Keratinocyte (primary cell): Measurements from ENCODE around the gene GLS. TPM values are rescaled to one million over a fixed set of nuclear protein-coding genes. Genes with fewer than 3 reads are reported as not detected.

Experiments
- DNase-seq: peaks from one replicate; pipeline ENCODE4 v3.0.0-alpha.2; 2011; ENCODE audit warnings: low read depth, missing footprints, low spot score
- FAIRE-seq: peaks from 2 replicates; lab custom pipeline; 2011; peaks lifted over from hg19 to GRCh38; lab: Jason Lieb, UNC
- H2AFZ ChIP-seq: 2 replicates; pipeline ENCODE4 v1.6.0; 2012; ENCODE audit warnings: low read length, control low read depth, inconsistent platforms; ENCODE audit not compliant: control insufficient read depth
- H3K27ac ChIP-seq: 2 replicates; pipeline ENCODE4 v1.5.1; 2011; ENCODE audit warnings: low read length; ENCODE audit not compliant: control insufficient read depth, insufficient read depth
- H3K27me3 ChIP-seq: 3 replicates; pipeline ENCODE4 v1.6.0; 2011; ENCODE audit warnings: low read length; ENCODE audit not compliant: control insufficient read depth, insufficient read depth; ENCODE audit errors: extremely low read depth
- H3K36me3 ChIP-seq, 2 experiments: 2 replicates in 1 of 2; 3 replicates in 1 of 2; pipeline ENCODE4 v1.5.1; 2011; ENCODE audit warnings: low read length in 2 of 2, mild to moderate bottlenecking in 1 of 2; ENCODE audit not compliant: control insufficient read depth in 2 of 2, insufficient read depth in 2 of 2; ENCODE audit errors: extremely low read depth in 1 of 2
- H3K4me1 ChIP-seq: 3 replicates; pipeline ENCODE4 v1.5.1; 2011; ENCODE audit warnings: low read length; ENCODE audit not compliant: control insufficient read depth, insufficient read depth; ENCODE audit errors: extremely low read depth
- H3K4me2 ChIP-seq: 3 replicates; pipeline ENCODE4 v1.6.0; 2011; ENCODE audit warnings: low read depth, low read length; ENCODE audit not compliant: control insufficient read depth, insufficient read depth; ENCODE audit errors: extremely low read depth
- H3K4me3 ChIP-seq, 3 experiments: fragments of 200-600 bp in 1 of 3; sonication (generic) in 1 of 3; 2 replicates in 2 of 3; 3 replicates in 1 of 3; pipeline ENCODE4 v1.5.1; 2011 to 2016; ENCODE audit warnings: low read length in 3 of 3, mild to moderate bottlenecking in 3 of 3, control low read depth in 2 of 3, inconsistent platforms in 1 of 3, low read depth in 1 of 3, mixed read lengths in 1 of 3, mixed run types in 1 of 3, moderate library complexity in 1 of 3; ENCODE audit not compliant: control insufficient read depth in 2 of 3, insufficient read depth in 2 of 3; ENCODE audit errors: extremely low read depth in 1 of 3
- H3K79me2 ChIP-seq: 2 replicates; pipeline ENCODE4 v1.6.0; 2012; ENCODE audit warnings: low read length; ENCODE audit not compliant: control insufficient read depth, insufficient read depth
- H3K9ac ChIP-seq: 3 replicates; pipeline ENCODE4 v1.6.0; 2011; ENCODE audit warnings: low read length; ENCODE audit not compliant: control insufficient read depth, insufficient read depth; ENCODE audit errors: extremely low read depth
- H3K9me1 ChIP-seq: 3 replicates; pipeline ENCODE4 v1.6.0; 2011; ENCODE audit warnings: low read length; ENCODE audit not compliant: control insufficient read depth, insufficient read depth; ENCODE audit errors: extremely low read depth
- H3K9me3 ChIP-seq: 2 replicates; pipeline ENCODE4 v1.5.1; 2012; ENCODE audit warnings: low read depth, low read length; ENCODE audit not compliant: control insufficient read depth
- H4K20me1 ChIP-seq: 3 replicates; pipeline ENCODE4 v1.6.0; 2011; ENCODE audit warnings: low read length; ENCODE audit not compliant: control insufficient read depth, insufficient read depth; ENCODE audit errors: extremely low read depth
- CTCF ChIP-seq, 3 experiments: IDR thresholded peaks in 1 of 3; conservative IDR thresholded peaks in 1 of 3; optimal IDR thresholded peaks in 1 of 3; 2 replicates in 2 of 3; 3 replicates in 1 of 3; pipeline versions ENCODE3 to v1.5.1; 2011; ENCODE audit warnings: low read length in 3 of 3, mild to moderate bottlenecking in 3 of 3, moderate library complexity in 2 of 3, control low read depth in 1 of 3, inconsistent platforms in 1 of 3; ENCODE audit not compliant: insufficient read depth in 2 of 3; ENCODE audit errors: extremely low read depth in 1 of 3
- EZH2 ChIP-seq: IDR thresholded peaks from one replicate; pipeline ENCODE4 v1.6.1; 2012; ENCODE audit warnings: inconsistent platforms, mild to moderate bottlenecking, low read length, moderate library complexity
- dilution Hi-C: fragments of 300-500 bp; cut with MboI; formaldehyde crosslinking; loops from one replicate; pipeline ENCODE4 v1.7.0; 2020; ENCODE audit warnings: low sequenced_read_pairs; ENCODE audit not compliant: extremely low pct_ligation_motif_present
- polyA plus RNA-seq, 5 experiments: library from polyadenylated mRNA; depleted of rRNA in 3 of 5; stranded (reverse) in 3 of 5; stranded (forward) in 1 of 5; unstranded in 1 of 5; fragments of >200 nt; gene quantifications; 1 replicate in 1 of 5; 2 replicates in 3 of 5; 3 replicates in 1 of 5; pipeline versions ENCODE4 v1.2.1 to v1.2.3, GENCODE V29; 2011 to 2012; ENCODE audit warnings: missing spikeins in 2 of 5, low read depth in 1 of 5, low replicate concordance in 1 of 5

GLS gene
- polyA plus RNA-seq, 1 donor (not counting 4 experiments of a cell fraction or from before 2014, with no cell fraction given): 130 TPM

GRCh38 chr2:190891889-190892288 is 11.3 kb downstream of the GLS start:
- Histone ChIP-seq H3K27ac (no peak overlapping the region), H3K9ac (no peak overlapping the region), H3K4me2 (no peak overlapping the region), H3K27me3 (no peaks in the 10 kb centered on the region), H4K20me1 (peaks cover 2% of the 10 kb centered on the region), H3K9me1 (no peaks in the 10 kb centered on the region), H3K36me3 (peaks cover 2 to 4% of the 10 kb centered on the region in 2 experiments), H3K79me2 (peaks cover 87% of the 10 kb centered on the region), H3K4me3 (no peak overlapping the region), H2AFZ (no peak overlapping the region), H3K4me1 (peaks cover 10% of the 10 kb centered on the region), H3K9me3 (no peaks in the 10 kb centered on the region)
- DNase-seq: no peak
- FAIRE-seq: no peak
- dilution Hi-C loops: no loop called here
- TF ChIP-seq EZH2 (no peak), CTCF (optimal IDR thresholded peaks at IDR 0.05 in 1 of 3, IDR thresholded peaks at IDR 0.05 in 1 of 3, conservative IDR thresholded peaks at IDR 0.05 in 1 of 3; ENCODE audit: extremely low read depth in 1 of 3, insufficient read depth in 2 of 3, low read length in 3 of 3) (no peak)

GRCh38 chr2:190893157-190893556 is 12.5 kb downstream of the GLS start:
- peaks cover 8% of the 10 kb centered on the region for H3K4me1 ChIP-seq
- H3K9me1 ChIP-seq: no peaks in the 10 kb centered on the region
- H3K36me3 ChIP-seq: peaks cover 0 to 5% of the 10 kb centered on the region in 2 experiments
- TF ChIP-seq EZH2 (no peak), CTCF (optimal IDR thresholded peaks at IDR 0.05 in 1 of 3, IDR thresholded peaks at IDR 0.05 in 1 of 3, conservative IDR thresholded peaks at IDR 0.05 in 1 of 3; ENCODE audit: extremely low read depth in 1 of 3, insufficient read depth in 2 of 3, low read length in 3 of 3) (no peak)
- dilution Hi-C loops: no loop called here
- no peak overlapping the region for H3K4me2 ChIP-seq
- H3K79me2 ChIP-seq: peaks cover 80% of the 10 kb centered on the region
- H3K4me3 ChIP-seq: no peak overlapping the region
- FAIRE-seq (no peak), DNase-seq (no peak)
- no peak overlapping the region for H3K27ac ChIP-seq
- no peaks in the 10 kb centered on the region for H3K27me3 ChIP-seq
- H4K20me1 ChIP-seq: peaks cover 2% of the 10 kb centered on the region
- no peak overlapping the region for H2AFZ ChIP-seq
- no peaks in the 10 kb centered on the region for H3K9me3 ChIP-seq
- no peak overlapping the region for H3K9ac ChIP-seq
